OCI-LY3 (cell line): ENCODE measurements around the gene TAF8.

ENCODE experiments used
- CTCF ChIP-seq: fragments of 200-600, 300-600 bp; sonication (generic); IDR thresholded peaks from 2 replicates; pipeline ENCODE4 v1.5.1; 2014; ENCODE audit warnings: antibody characterized with exemption, low read length, low read depth
- EZH2phosphoT487 ChIP-seq: fragments of 200-600 bp; shearing (Covaris generic); IDR thresholded peaks from 2 replicates; pipeline ENCODE4 v1.6.1; 2018; ENCODE audit warnings: antibody characterized with exemption, mixed run types, low read depth

DNA sequence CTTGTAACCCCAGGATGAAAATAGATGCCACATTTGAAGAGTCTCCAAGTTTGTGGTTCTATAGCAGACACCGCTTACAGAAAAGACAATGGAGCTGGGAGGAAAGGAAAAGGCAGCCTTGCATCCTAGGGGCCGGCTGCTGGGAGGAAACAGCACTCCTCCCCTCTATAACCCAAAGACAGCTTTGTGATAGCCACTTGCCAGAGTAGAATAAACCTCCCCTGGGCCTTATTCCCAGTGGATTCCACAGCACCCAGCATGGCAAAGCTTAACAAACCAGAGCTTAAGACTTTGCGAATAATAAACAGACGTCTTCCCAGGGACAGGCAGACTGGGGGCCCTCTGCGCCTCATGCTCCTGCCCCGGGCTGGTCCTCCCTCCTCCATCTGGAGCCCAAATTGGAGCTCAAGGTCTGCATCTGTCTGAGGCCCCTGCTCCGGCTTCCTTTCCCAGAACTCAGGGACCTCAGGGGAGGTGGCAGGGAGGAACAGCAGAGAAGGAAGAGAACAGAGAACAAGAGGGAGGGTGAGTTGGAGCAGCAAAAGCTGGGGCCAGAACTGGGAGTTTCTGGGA, 8.8 kb upstream of the TAF8 start:
- no peak for TF ChIP-seq CTCF
- no peak for TF ChIP-seq EZH2phosphoT487
